PC-3 (cell line): ENCODE measurements around the gene SERPINB6. TPM values are rescaled to one million over a fixed set of nuclear protein-coding genes. Genes with fewer than 3 reads are reported as not detected.

Experiments
- ATAC-seq: fragments of 200-7000 bp; cut with Tn5 transposase; 2 replicates; pipeline ENCODE4 v1.9.1; 2020; ENCODE audit warnings: mild to moderate bottlenecking, moderate library complexity
- BruUV-seq: library from RNA; stranded (reverse); fragments of 400-500 nt; replicated peaks from 2 replicates; lab custom pipeline; 2021; lab: Mats Ljungman, UMichigan
- CTCF ChIA-PET: fragments of 300-600 bp; sonication (Branson Sonifier 250); formaldehyde crosslinking; loops from one replicate; lab custom pipeline; 2022; ENCODE audit warnings: antibody characterized with exemption; lab: Charles Lee
- POLR2A ChIA-PET: fragments of 300-600 bp; sonication (Branson Sonifier 250); formaldehyde crosslinking; loops from one replicate; lab custom pipeline; 2022; ENCODE audit warnings: antibody characterized with exemption; ENCODE audit not compliant: unreplicated experiment; lab: Charles Lee
- DNase-seq: peaks from one replicate; pipeline ENCODE4 v3.0.0-alpha.2; 2015
- H2AFZ ChIP-seq: fragments of 300-600 bp; sonication (generic); 2 replicates; pipeline ENCODE4 v1.6.0; 2016; ENCODE audit warnings: antibody characterized with exemption, low read length
- H3F3A ChIP-seq: fragments of 300-600 bp; sonication (generic); one replicate; pipeline ENCODE4 v1.6.0; 2017; ENCODE audit warnings: antibody characterized with exemption, low read length, control low read depth, mild to moderate bottlenecking; ENCODE audit not compliant: unreplicated experiment
- H3K27ac ChIP-seq: fragments of 300-600 bp; sonication (generic); 2 replicates; pipeline ENCODE4 v1.5.1; 2016; ENCODE audit warnings: mild to moderate bottlenecking, low read length
- H3K27me3 ChIP-seq: fragments of 300-600 bp; sonication (generic); 2 replicates; pipeline ENCODE4 v1.6.1; 2016; ENCODE audit warnings: low read length, mixed read lengths
- H3K36me3 ChIP-seq: fragments of 300-600 bp; sonication (generic); 2 replicates; pipeline ENCODE4 v1.6.1; 2016; ENCODE audit warnings: low read depth, mixed run types, low read length, mixed read lengths
- H3K4me1 ChIP-seq: fragments of 300-600 bp; sonication (generic); 2 replicates; pipeline ENCODE4 v1.5.1; 2016; ENCODE audit warnings: low read length; ENCODE audit not compliant: insufficient read depth
- H3K4me2 ChIP-seq: fragments of 300-600 bp; sonication (generic); 2 replicates; pipeline ENCODE4 v1.6.0; 2016; ENCODE audit warnings: low read length
- H3K4me3 ChIP-seq: fragments of 300-600 bp; sonication (generic); 2 replicates; pipeline ENCODE4 v1.5.1; 2016; ENCODE audit warnings: mild to moderate bottlenecking, low read length, mixed read lengths
- H3K79me2 ChIP-seq: fragments of 300-600 bp; sonication (generic); 2 replicates; pipeline ENCODE4 v1.6.1; 2017; ENCODE audit warnings: low read length, mixed read lengths
- H3K9ac ChIP-seq: fragments of 300-600 bp; sonication (generic); 2 replicates; pipeline ENCODE4 v1.6.0; 2016; ENCODE audit warnings: mild to moderate bottlenecking, low read length
- H3K9me2 ChIP-seq: fragments of 300-600 bp; sonication (generic); replicated peaks from 2 replicates; pipeline ENCODE4 v1.6.1; 2016; ENCODE audit warnings: mixed run types, low read length, mixed read lengths
- H3K9me3 ChIP-seq: fragments of 300-600 bp; sonication (generic); 2 replicates; pipeline ENCODE4 v1.6.1; 2016; ENCODE audit warnings: low read length, mixed read lengths
- H4K20me1 ChIP-seq: fragments of 300-600 bp; sonication (generic); 2 replicates; pipeline ENCODE4 v1.6.1; 2016; ENCODE audit warnings: low read length, mixed read lengths
- EZH2 ChIP-seq: fragments of 300-600 bp; sonication (generic); IDR thresholded peaks from one replicate; pipeline ENCODE4 v1.6.1; 2017; ENCODE audit warnings: antibody characterized with exemption, mild to moderate bottlenecking, low read length; ENCODE audit not compliant: unreplicated experiment
- EZH2phosphoT487 ChIP-seq: fragments of 300-600 bp; sonication (generic); IDR thresholded peaks from 2 replicates; pipeline ENCODE4 v1.6.1; 2018; ENCODE audit warnings: mild to moderate bottlenecking, antibody characterized with exemption, low read length, borderline replicate concordance
- intact Hi-C: fragments of 100-400 bp; cut with micrococcal nuclease; formaldehyde crosslinking; loops from 2 replicates; pipeline ENCODE4 v1.9.0; 2023
- total RNA-seq: library from RNA; depleted of rRNA; stranded (reverse); fragments of >200 nt; gene quantifications from 2 replicates; pipeline ENCODE4 v1.2.3, GENCODE V29; 2014
- TF ChIP-seq, protein P1 (sequence below): fragments of 300-600 bp; sonication (generic); conservative IDR thresholded peaks from 2 replicates; pipeline ENCODE4 v1.5.1; 2017; ENCODE audit warnings: antibody characterized with exemption, low read depth, mild to moderate bottlenecking, low read length

Gene SERPINB6
- total RNA-seq, 1 experiment from 2014 or later: 119 TPM

DNA sequence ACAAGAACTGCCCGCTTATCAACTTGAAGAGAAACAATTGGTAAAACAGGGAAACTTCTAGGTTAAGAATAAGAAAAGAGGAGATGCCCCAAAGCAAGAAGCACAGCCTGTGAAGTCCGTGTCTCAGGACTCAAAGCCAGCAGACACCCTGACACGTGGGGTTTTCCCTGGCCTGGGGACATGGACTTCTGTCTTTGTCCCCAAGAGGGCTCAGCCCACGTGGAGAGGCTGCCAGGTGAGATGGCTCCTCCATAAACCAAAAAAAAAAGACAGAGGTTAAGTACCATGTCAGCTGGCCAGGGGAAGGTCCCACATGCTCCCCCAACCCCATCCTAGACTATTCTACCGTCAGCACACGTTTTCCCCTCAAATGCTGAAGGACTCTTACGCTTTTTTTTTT, 9.9 kb downstream of the SERPINB6 start:
- intact Hi-C loops: loop anchor here (2.0 kb wide), 1 partner anchor 27 kb away; no protein-coding TSS in a partner anchor
- peaks cover 7% of the 10 kb centered on the region; the same call in 1 of the 2 replicates for H3K36me3 ChIP-seq
- no peak for TF ChIP-seq EZH2
- no peak for TF ChIP-seq EZH2phosphoT487
- TF ChIP-seq, protein P1, sequence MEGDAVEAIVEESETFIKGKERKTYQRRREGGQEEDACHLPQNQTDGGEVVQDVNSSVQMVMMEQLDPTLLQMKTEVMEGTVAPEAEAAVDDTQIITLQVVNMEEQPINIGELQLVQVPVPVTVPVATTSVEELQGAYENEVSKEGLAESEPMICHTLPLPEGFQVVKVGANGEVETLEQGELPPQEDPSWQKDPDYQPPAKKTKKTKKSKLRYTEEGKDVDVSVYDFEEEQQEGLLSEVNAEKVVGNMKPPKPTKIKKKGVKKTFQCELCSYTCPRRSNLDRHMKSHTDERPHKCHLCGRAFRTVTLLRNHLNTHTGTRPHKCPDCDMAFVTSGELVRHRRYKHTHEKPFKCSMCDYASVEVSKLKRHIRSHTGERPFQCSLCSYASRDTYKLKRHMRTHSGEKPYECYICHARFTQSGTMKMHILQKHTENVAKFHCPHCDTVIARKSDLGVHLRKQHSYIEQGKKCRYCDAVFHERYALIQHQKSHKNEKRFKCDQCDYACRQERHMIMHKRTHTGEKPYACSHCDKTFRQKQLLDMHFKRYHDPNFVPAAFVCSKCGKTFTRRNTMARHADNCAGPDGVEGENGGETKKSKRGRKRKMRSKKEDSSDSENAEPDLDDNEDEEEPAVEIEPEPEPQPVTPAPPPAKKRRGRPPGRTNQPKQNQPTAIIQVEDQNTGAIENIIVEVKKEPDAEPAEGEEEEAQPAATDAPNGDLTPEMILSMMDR: no peak
- H3K4me2 ChIP-seq: peak overlapping the region; percentile 46
- H3F3A ChIP-seq: no peaks in the 10 kb centered on the region
- peaks cover 74% of the 10 kb centered on the region for H3K79me2 ChIP-seq
- no peaks in the 10 kb centered on the region for H3K27me3 ChIP-seq
- ATAC-seq (no peak), DNase-seq (peak; percentile 3)
- no peaks in the 10 kb centered on the region for H3K9me3 ChIP-seq
- ChIA-PET POLR2A (interaction anchor here (0.6 kb wide), 1 partner anchor 18 kb away, joined by 3 read pairs; no protein-coding TSS in a partner anchor), CTCF (interaction anchor here (1.5 to 1.8 kb wide), 2 partner anchors 9 to 25 kb away, joined by 5 to 7 read pairs; no protein-coding TSS in a partner anchor)
- H4K20me1 ChIP-seq: no peaks in the 10 kb centered on the region
- H3K9me2 ChIP-seq: no peaks in the 10 kb centered on the region
- H2AFZ ChIP-seq: no peak overlapping the region
- H3K4me3 ChIP-seq: no peak overlapping the region
- H3K27ac ChIP-seq: peak overlapping the region; percentile 92
- H3K9ac ChIP-seq: peak overlapping the region; percentile 63
- BruUV-seq: no TSS peak
- peaks cover 39% of the 10 kb centered on the region for H3K4me1 ChIP-seq

DNA sequence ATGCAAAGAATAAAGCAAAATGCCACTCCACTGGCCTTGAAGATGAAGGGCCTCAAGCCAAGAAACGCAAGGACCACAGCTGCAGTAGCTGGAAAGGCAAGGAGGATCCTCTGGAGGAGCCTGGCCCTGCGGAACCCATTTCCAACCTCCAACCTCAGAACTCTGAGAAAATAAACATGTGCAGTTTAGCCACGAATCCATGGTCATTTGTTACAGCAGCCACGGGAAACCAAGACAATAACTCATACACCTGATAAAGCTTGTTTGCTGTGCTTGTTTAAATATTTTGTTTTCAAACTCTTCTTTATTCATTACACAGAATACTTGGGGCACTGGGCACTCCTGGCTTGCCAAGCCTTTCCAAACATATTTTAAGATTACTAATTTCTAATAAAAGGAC, 10.4 kb downstream of the SERPINB6 start:
- Histone ChIP-seq H2AFZ (no peak overlapping the region), H3K9ac (peak overlapping the region; percentile 63)
- ATAC-seq: peak; percentile 58

More for the DNA sequence above, 10.4 kb downstream of the SERPINB6 start:
- Histone ChIP-seq H4K20me1 (no peaks in the 10 kb centered on the region), H3K9me3 (no peaks in the 10 kb centered on the region), H3K4me3 (no peak overlapping the region), H3K4me1 (peaks cover 39% of the 10 kb centered on the region), H3K36me3 (peaks cover 5% of the 10 kb centered on the region; the same call in 1 of the 2 replicates), H3K27ac (peak overlapping the region; percentile 92), H3K27me3 (no peaks in the 10 kb centered on the region), H3K9me2 (no peaks in the 10 kb centered on the region), H3F3A (no peaks in the 10 kb centered on the region), H3K79me2 (peaks cover 69% of the 10 kb centered on the region), H3K4me2 (peak overlapping the region; percentile 46)
- ChIA-PET CTCF (interaction anchor here (1.4 to 1.8 kb wide), 3 partner anchors 8 to 28 kb away, joined by 3 to 7 read pairs (median 5); no protein-coding TSS in a partner anchor), POLR2A (interaction anchor here (0.6 to 1.3 kb wide), 4 partner anchors 19 to 103 kb away, joined by 3 to 9 read pairs (median 3); no protein-coding TSS in a partner anchor)
- intact Hi-C loops: loop anchor here (2.0 kb wide), 1 partner anchor 28 kb away; no protein-coding TSS in a partner anchor
- TF ChIP-seq, protein P1: no peak
- TF ChIP-seq EZH2 (no peak), EZH2phosphoT487 (no peak)
- TSS peak; percentile 39 for BruUV-seq
- DNase-seq: peak; percentile 38
